Measurements from ENCODE around the gene GRK4. TPM values are rescaled to one million over a fixed set of nuclear protein-coding genes. Genes with fewer than 3 reads are reported as not detected.

Gene GRK4
- total and polyA plus RNA-seq, 3 experiments from 2014 or later, result 2.5 to 7.7 (median 5.4) TPM

DNA sequence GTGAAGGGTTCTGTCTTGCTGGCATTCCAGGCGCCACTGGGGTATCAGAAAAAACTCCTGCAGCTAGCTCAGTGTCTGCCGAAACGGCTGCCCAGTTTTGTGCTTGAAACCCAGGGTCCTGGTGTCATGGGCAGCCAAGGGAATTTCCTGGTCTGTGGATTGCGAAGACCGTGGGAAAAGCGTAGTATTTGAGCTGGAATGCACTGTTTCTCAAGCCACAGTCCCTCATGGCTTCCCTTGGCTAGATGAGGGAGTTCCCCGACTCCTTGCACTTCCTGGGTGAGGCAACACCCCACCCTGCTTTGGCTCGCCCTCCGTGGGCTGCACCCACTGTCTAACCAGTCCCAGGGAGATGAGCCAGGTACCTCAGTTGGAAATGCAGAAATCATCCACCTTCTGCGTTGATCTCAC is 40.2 kb upstream of the GRK4 start:
- Mint-ChIP-seq H3K4me1 (peaks cover 47 to 55% (median 54%) of the 10 kb centered on the region in 3 donors), H3K36me3 (peaks cover 24 to 90% (median 28%) of the 10 kb centered on the region in 3 donors), H3K27ac (peak overlapping the region; percentile 87 to 96 (median 92)), H3K27me3 (no peaks in the 10 kb centered on the region), H3K9me3 (no peaks in the 10 kb centered on the region), H3K4me3 (peak overlapping the region in 6 of 7 donors; percentile 45 to 74 (median 60))
- DNase-seq, result peak in 1 of 5 donors; percentile 56
- peaks cover 23% of the 10 kb centered on the region for H3K4me1 ChIP-seq (ENCODE audit: insufficient read depth, low read length)
- H3K27ac ChIP-seq (ENCODE audit: low read depth, low read length), result no peak overlapping the region
- no peak overlapping the region for H3K4me3 ChIP-seq (ENCODE audit: low read length)
- peaks cover 24% of the 10 kb centered on the region for H3K36me3 ChIP-seq (ENCODE audit: insufficient read depth, low read length)
- no peaks in the 10 kb centered on the region for H3K9me3 ChIP-seq (ENCODE audit: low read length)
- ChIA-PET CTCF (interaction anchor here (1.0 to 1.5 kb wide), 5 partner anchors 8 to 166 kb away, joined by 3 to 4 read pairs (median 3); no protein-coding TSS in a partner anchor), POLR2A (interaction anchor here (1.1 to 1.4 kb wide), 2 partner anchors 9 to 12 kb away, joined by 3 to 4 read pairs; no protein-coding TSS in a partner anchor)
- H3K27me3 ChIP-seq (ENCODE audit: insufficient read depth, low read length, poor library complexity, severe bottlenecking), result no peaks in the 10 kb centered on the region

DNA sequence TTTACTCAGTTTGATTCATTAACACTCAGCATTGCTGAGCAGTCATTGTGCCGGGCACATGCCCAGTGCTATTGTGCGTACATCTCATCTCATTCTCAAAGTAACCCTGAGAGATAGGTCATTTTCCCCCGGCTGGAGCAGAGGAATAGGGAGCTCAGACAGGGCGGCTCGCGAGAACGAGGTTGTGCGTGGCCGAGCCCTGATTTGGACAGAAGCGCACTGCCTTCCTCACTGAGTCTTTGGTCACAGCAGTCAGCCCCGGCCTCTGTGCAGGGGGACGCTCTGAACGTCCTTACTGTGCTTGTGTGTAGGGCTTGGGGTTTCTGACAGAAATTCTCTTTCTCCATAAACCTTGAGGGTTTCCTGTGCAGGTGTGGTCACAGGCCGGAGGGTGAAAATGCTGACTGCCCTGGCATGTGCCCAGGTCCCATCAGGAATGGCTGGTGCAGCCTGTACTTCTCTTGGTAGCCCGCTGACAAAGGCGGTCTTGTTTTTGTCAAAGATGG is 39.6 kb upstream of the GRK4 start:
- peaks cover 18 to 90% (median 23%) of the 10 kb centered on the region in 3 donors for H3K36me3 Mint-ChIP-seq

DNA sequence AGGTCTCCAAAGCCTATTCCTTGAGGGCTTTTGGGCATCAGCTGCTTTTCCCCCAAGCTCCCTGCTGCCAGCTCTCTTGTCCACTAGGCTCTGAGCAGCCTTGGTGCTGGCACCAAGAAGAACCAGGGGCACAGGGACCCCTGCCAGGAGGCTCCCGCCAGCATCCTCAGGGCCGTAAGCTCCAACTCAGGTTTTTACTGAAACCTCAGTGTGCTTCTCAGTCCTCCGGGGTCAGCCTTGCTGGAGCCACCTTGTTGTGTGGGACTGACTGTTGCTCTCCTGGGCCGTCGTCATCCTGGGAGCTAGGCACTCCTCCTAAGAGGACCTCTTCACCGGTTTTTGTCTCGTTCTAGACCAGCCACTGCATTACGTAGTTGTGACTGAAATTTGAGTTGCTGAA is 39.1 kb upstream of the GRK4 start:
- Mint-ChIP-seq H3K27ac (peak overlapping the region in 6 of 8 donors; percentile 45 to 95 (median 91)), H3K36me3 (peaks cover 16 to 90% (median 25%) of the 10 kb centered on the region in 3 donors), H3K9me3 (no peaks in the 10 kb centered on the region), H3K4me1 (peaks cover 41 to 46% (median 45%) of the 10 kb centered on the region in 3 donors), H3K27me3 (no peaks in the 10 kb centered on the region), H3K4me3 (no peak overlapping the region)
- ChIA-PET CTCF (interaction anchor here (1.4 to 1.5 kb wide), 2 partner anchors 24 to 168 kb away, joined by 3 read pairs; no protein-coding TSS in a partner anchor), POLR2A (interaction anchor here (1.4 kb wide), 1 partner anchor 11 kb away, joined by 5 read pairs; no protein-coding TSS in a partner anchor)
- H3K27me3 ChIP-seq (ENCODE audit: insufficient read depth, low read length, poor library complexity, severe bottlenecking), result no peaks in the 10 kb centered on the region
- no peak overlapping the region for H3K4me3 ChIP-seq (ENCODE audit: low read length)
- peaks cover 34% of the 10 kb centered on the region for H3K36me3 ChIP-seq (ENCODE audit: insufficient read depth, low read length)
- H3K4me1 ChIP-seq (ENCODE audit: insufficient read depth, low read length), result peaks cover 23% of the 10 kb centered on the region
- DNase-seq, result peak in 1 of 5 donors; percentile 35
- H3K9me3 ChIP-seq (ENCODE audit: low read length), result no peaks in the 10 kb centered on the region
- H3K27ac ChIP-seq (ENCODE audit: low read depth, low read length), result no peak overlapping the region

More for the DNA sequence above, 39.6 kb upstream of the GRK4 start:
- no peaks in the 10 kb centered on the region for H3K9me3 Mint-ChIP-seq
- H3K36me3 ChIP-seq (ENCODE audit: insufficient read depth, low read length), result peaks cover 28% of the 10 kb centered on the region
- H3K27ac Mint-ChIP-seq, result peak overlapping the region; percentile 84 to 95 (median 92)
- H3K27me3 ChIP-seq (ENCODE audit: insufficient read depth, low read length, poor library complexity, severe bottlenecking), result no peaks in the 10 kb centered on the region
- ChIA-PET POLR2A (interaction anchor here (1.1 to 1.4 kb wide), 3 partner anchors 10 to 12 kb away, joined by 3 to 5 read pairs (median 4); no protein-coding TSS in a partner anchor), CTCF (interaction anchor here (1.0 to 1.5 kb wide), 3 partner anchors 9 to 167 kb away, joined by 3 to 4 read pairs (median 3); no protein-coding TSS in a partner anchor)
- H3K27ac ChIP-seq (ENCODE audit: low read depth, low read length), result no peak overlapping the region
- H3K9me3 ChIP-seq (ENCODE audit: low read length), result no peaks in the 10 kb centered on the region
- peak in 1 of 5 donors; percentile 36 for DNase-seq
- H3K4me1 ChIP-seq (ENCODE audit: insufficient read depth, low read length), result peaks cover 23% of the 10 kb centered on the region
- no peak overlapping the region for H3K4me3 ChIP-seq (ENCODE audit: low read length)
- peak overlapping the region in 6 of 7 donors; percentile 13 to 70 (median 54) for H3K4me3 Mint-ChIP-seq
- H3K27me3 Mint-ChIP-seq, result no peaks in the 10 kb centered on the region
- H3K4me1 Mint-ChIP-seq, result peaks cover 41 to 49% (median 48%) of the 10 kb centered on the region in 3 donors

DNA sequence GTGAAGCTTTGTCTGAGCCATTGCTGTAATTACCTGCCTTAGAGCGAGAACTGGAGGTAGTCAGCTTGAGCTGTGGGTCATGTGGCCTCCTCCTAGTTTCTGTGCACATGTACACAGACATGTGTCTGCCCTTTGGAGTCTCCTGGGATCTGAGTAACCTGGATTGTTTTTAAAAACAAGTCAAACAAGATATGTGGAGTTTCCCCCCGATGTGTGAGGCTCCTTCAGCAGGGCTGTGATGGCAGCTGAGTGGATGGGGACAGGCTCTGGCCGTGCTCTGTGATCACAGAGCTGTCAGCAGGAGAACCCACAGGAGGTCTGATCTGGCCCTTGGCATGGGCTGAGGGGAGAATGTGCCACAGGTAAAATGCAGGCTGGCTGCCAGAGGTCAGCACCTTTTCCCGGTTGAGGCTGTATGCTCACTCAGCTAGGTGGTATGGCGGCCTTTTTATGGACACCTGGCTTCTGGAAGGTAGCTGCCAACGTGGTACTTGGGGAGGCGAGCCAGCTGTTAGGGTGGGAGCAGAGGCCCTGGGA is 38.5 kb upstream of the GRK4 start:
- POLR2A ChIA-PET, result interaction anchor here (1.4 kb wide), 1 partner anchor 11 kb away, joined by 5 read pairs; no protein-coding TSS in a partner anchor
- CTCF ChIA-PET, result interaction anchor here (0.9 to 1.4 kb wide), 2 partner anchors 161 to 168 kb away, joined by 3 read pairs; no protein-coding TSS in a partner anchor
- Mint-ChIP-seq H3K4me1 (peaks cover 38 to 41% (median 40%) of the 10 kb centered on the region in 3 donors), H3K4me3 (no peak overlapping the region), H3K27me3 (no peaks in the 10 kb centered on the region), H3K9me3 (no peaks in the 10 kb centered on the region), H3K27ac (peak overlapping the region in 7 of 8 donors; percentile 44 to 90 (median 67)), H3K36me3 (peaks cover 10 to 90% (median 21%) of the 10 kb centered on the region in 3 donors)
- peak in 1 of 5 donors; percentile 29 for DNase-seq
- no peak overlapping the region for H3K4me3 ChIP-seq (ENCODE audit: low read length)
- peaks cover 23% of the 10 kb centered on the region for H3K4me1 ChIP-seq (ENCODE audit: insufficient read depth, low read length)
- H3K27ac ChIP-seq (ENCODE audit: low read depth, low read length), result no peak overlapping the region
- no peaks in the 10 kb centered on the region for H3K9me3 ChIP-seq (ENCODE audit: low read length)
- no peaks in the 10 kb centered on the region for H3K27me3 ChIP-seq (ENCODE audit: insufficient read depth, low read length, poor library complexity, severe bottlenecking)
- peaks cover 36% of the 10 kb centered on the region for H3K36me3 ChIP-seq (ENCODE audit: insufficient read depth, low read length)

DNA sequence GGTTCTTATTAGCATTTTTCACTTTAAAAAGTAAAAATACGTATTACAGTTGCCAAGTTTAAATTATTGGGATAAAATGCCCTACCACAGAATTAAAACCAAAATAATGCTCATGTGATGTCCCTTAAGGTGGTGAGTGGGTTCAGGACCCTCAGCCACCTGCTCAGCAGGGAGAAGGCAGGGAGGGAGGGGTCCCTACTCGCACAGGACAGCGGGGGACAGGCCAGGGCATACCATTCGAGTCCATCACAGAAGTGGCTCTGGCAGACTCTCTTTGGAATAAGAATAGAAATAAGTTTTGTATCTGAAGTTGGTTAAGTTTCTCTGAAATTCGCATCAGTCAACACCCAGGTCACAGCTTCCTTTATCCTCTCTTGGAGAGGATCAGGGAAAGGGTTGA is 37.9 kb upstream of the GRK4 start:
- CTCF ChIA-PET, result interaction anchor here (0.9 kb wide), 1 partner anchor 162 kb away, joined by 3 read pairs; no protein-coding TSS in a partner anchor
- no peak overlapping the region for H3K27ac ChIP-seq (ENCODE audit: low read depth, low read length)

DNA sequence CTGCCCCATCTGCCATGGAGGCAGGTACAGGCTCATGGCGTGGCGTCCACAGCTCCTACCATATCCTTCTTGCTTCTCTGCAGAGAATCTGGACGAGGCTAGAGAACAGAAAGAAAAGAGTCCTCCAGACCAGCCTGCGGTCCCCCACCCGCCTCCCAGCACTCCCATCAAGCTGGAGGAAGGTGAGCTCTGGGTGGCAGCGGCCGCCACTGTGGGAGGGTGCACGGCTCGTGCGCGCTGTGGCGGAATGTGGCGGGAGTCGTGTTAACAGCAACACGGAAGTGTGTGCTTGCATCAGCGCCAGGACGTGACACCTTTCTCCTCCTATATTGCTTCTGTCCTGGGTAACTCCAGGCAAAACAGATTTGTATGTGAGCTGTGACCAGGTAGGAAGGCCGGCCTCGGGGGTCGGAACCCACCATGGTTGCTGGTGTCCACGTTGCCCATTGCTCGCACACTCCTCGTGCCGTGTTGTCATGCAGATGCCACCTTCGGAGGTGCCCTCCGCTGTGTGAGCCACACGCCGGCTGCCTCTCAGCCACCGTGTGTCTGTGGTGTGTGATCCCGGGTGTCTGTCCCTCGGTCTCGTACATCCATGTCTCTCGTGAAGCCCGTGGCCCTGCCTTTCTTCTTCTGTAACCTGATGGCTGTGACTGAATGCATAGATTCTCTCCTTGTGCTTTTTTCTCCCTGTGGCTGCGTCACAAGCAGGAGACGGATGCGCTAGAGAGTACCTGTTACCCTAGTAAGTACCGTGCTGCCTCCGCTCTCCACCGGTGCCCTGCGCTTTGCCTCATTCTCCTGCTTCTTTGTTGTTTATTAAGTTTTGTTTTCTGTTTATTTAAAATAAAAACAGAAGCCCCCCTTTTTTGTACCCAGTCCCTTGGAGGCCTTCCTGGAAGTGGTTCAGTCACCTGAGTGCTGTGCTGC is 37.2 kb upstream of the GRK4 start:
- peak in 1 of 5 donors; percentile 24 for DNase-seq

More for the DNA sequence above, 37.9 kb upstream of the GRK4 start:
- Mint-ChIP-seq H3K36me3 (peaks cover 4 to 90% (median 16%) of the 10 kb centered on the region in 3 donors), H3K27me3 (no peaks in the 10 kb centered on the region), H3K4me3 (no peak overlapping the region), H3K9me3 (no peaks in the 10 kb centered on the region), H3K4me1 (peaks cover 33 to 38% (median 35%) of the 10 kb centered on the region in 3 donors), H3K27ac (peak overlapping the region in 3 of 8 donors; percentile 17 to 89 (median 67))
- no peak overlapping the region for H3K4me3 ChIP-seq (ENCODE audit: low read length)
- H3K4me1 ChIP-seq (ENCODE audit: insufficient read depth, low read length), result peaks cover 23% of the 10 kb centered on the region
- H3K27me3 ChIP-seq (ENCODE audit: insufficient read depth, low read length, poor library complexity, severe bottlenecking), result no peaks in the 10 kb centered on the region
- POLR2A ChIA-PET, result no interaction called here
- H3K36me3 ChIP-seq (ENCODE audit: insufficient read depth, low read length), result peaks cover 36% of the 10 kb centered on the region
- DNase-seq, result peak in 1 of 5 donors; percentile 23
- no peaks in the 10 kb centered on the region for H3K9me3 ChIP-seq (ENCODE audit: low read length)

DNA sequence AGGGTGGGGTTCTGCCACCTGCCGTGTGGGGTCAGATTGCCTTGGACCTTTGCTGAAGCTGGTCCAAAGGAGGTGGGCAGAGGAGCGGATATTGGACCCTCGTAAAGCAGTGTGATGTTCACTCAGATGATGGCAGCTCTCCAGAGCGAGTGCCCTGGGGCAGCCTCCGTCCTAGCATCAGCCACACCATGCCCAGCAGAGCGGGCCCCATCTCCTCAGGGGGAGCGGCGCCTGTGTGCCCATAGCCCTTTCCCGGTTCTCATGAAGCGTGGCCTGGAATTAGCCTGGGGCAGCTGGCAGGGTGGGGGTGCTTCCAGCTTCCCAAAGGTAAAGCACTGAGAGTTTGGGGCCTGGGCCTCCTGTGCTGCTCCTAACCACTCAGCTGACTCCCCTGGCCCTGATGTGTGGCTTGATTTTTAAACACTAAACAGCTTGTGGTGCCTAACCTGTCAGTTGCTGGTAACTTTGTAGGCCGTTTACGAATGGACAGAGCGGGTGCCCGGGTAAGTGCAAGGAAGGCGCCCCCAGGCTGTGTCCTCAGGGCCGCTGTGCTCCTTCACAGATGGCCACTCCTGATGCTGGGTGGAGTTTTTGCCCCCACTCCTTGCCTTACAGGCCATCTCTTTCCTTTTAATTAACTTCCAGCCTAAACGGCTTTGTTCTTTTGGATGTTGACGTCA is 36.2 kb upstream of the GRK4 start:
- ChIA-PET CTCF (no interaction called here), POLR2A (no interaction called here)
- Mint-ChIP-seq H3K27me3 (no peaks in the 10 kb centered on the region), H3K36me3 (peaks cover 0 to 93% (median 10%) of the 10 kb centered on the region in 3 donors), H3K27ac (peak overlapping the region in 4 of 8 donors; percentile 31 to 94 (median 80)), H3K9me3 (no peaks in the 10 kb centered on the region), H3K4me1 (peaks cover 26 to 31% (median 29%) of the 10 kb centered on the region in 3 donors), H3K4me3 (no peak overlapping the region)
- DNase-seq, result peak in 1 of 5 donors; percentile 26
- peaks cover 28% of the 10 kb centered on the region for H3K4me1 ChIP-seq (ENCODE audit: insufficient read depth, low read length)
- peaks cover 36% of the 10 kb centered on the region for H3K36me3 ChIP-seq (ENCODE audit: insufficient read depth, low read length)
- H3K27me3 ChIP-seq (ENCODE audit: insufficient read depth, low read length, poor library complexity, severe bottlenecking), result no peaks in the 10 kb centered on the region
- no peaks in the 10 kb centered on the region for H3K9me3 ChIP-seq (ENCODE audit: low read length)
- no peak overlapping the region for H3K27ac ChIP-seq (ENCODE audit: low read depth, low read length)
- H3K4me3 ChIP-seq (ENCODE audit: low read length), result no peak overlapping the region

More for the DNA sequence above, 37.2 kb upstream of the GRK4 start:
- Histone ChIP-seq H3K27me3 (ENCODE audit: insufficient read depth, low read length, poor library complexity, severe bottlenecking) (no peaks in the 10 kb centered on the region), H3K36me3 (ENCODE audit: insufficient read depth, low read length) (peaks cover 36% of the 10 kb centered on the region), H3K4me1 (ENCODE audit: insufficient read depth, low read length) (peaks cover 26% of the 10 kb centered on the region), H3K4me3 (ENCODE audit: low read length) (no peak overlapping the region), H3K9me3 (ENCODE audit: low read length) (no peaks in the 10 kb centered on the region), H3K27ac (ENCODE audit: low read depth, low read length) (no peak overlapping the region)
- no peak overlapping the region for H3K4me3 Mint-ChIP-seq
- ChIA-PET CTCF (no interaction called here), POLR2A (no interaction called here)
- H3K36me3 Mint-ChIP-seq, result peaks cover 0 to 91% (median 12%) of the 10 kb centered on the region in 3 donors
- H3K27me3 Mint-ChIP-seq, result no peaks in the 10 kb centered on the region
- peak overlapping the region in 5 of 8 donors; percentile 33 to 88 (median 72) for H3K27ac Mint-ChIP-seq
- peaks cover 28 to 32% (median 31%) of the 10 kb centered on the region in 3 donors for H3K4me1 Mint-ChIP-seq
- no peaks in the 10 kb centered on the region for H3K9me3 Mint-ChIP-seq
